ENCODE results near the gene NOL4.

The NOL4 gene

GRCh38 chr18:34224423-34225217 is at the start of gene NOL4:
NOL4 (minus strand) TSS chr18:34224913; CDS start chr18:34223253, 1,660 bp downstream.
- TF ChIP-seq USF1 (IDR thresholded peaks at IDR 0.05) (no peak), YY1 (IDR thresholded peaks at IDR 0.05; ENCODE audit: low read depth) (no peak), CEBPB (IDR thresholded peaks at IDR 0.05) (no peak), MAX (IDR thresholded peaks at IDR 0.05) (peak; percentile 70), EP300 (IDR thresholded peaks at IDR 0.05; ENCODE audit: borderline replicate concordance) (no peak), TEAD4 (IDR thresholded peaks at IDR 0.05) (no peak), ZBTB7A (IDR thresholded peaks at IDR 0.05; ENCODE audit: low read depth) (no peak), REST (IDR thresholded peaks at IDR 0.05; ENCODE audit: low read depth) (no peak), RAD21 (IDR thresholded peaks at IDR 0.05; ENCODE audit: low read depth) (peak; percentile 52; the same call in 1 of the 2 replicates), NFIC (IDR thresholded peaks at IDR 0.05) (no peak), TAF1 (IDR thresholded peaks at IDR 0.05; ENCODE audit: low read depth) (no peak), EGR1 (IDR thresholded peaks at IDR 0.05) (no peak), CREB1 (IDR thresholded peaks at IDR 0.05; ENCODE audit: low read depth) (peak; percentile 49; the same call in 1 of the 2 replicates), FOXM1 (IDR thresholded peaks at IDR 0.05; ENCODE audit: borderline replicate concordance, low read depth) (no peak), TCF12 (IDR thresholded peaks at IDR 0.05; ENCODE audit: low read depth) (0 out of 2 replicates have a peak, but pooled peaks have one; percentile 34)

GRCh38 chr18:34261865-34262780 is 37.4 kb upstream of the NOL4 start:
- no peak for TF ChIP-seq EP300 (IDR thresholded peaks at IDR 0.05; ENCODE audit: borderline replicate concordance)
- TF ChIP-seq TEAD4 (IDR thresholded peaks at IDR 0.05), result no peak
- TF ChIP-seq USF1 (IDR thresholded peaks at IDR 0.05), result no peak
- TF ChIP-seq CEBPB (IDR thresholded peaks at IDR 0.05), result no peak
- TF ChIP-seq REST (IDR thresholded peaks at IDR 0.05; ENCODE audit: low read depth), result no peak
- TF ChIP-seq RAD21 (IDR thresholded peaks at IDR 0.05; ENCODE audit: low read depth), result no peak
- TF ChIP-seq FOXM1 (IDR thresholded peaks at IDR 0.05; ENCODE audit: borderline replicate concordance, low read depth), result no peak
- no peak for TF ChIP-seq ZBTB7A (IDR thresholded peaks at IDR 0.05; ENCODE audit: low read depth)
- TF ChIP-seq NFIC (IDR thresholded peaks at IDR 0.05), result no peak
- TF ChIP-seq TCF12 (IDR thresholded peaks at IDR 0.05; ENCODE audit: low read depth), result no peak
- no peak for TF ChIP-seq YY1 (IDR thresholded peaks at IDR 0.05; ENCODE audit: low read depth)
- TF ChIP-seq EGR1 (IDR thresholded peaks at IDR 0.05), result no peak
- TF ChIP-seq MAX (IDR thresholded peaks at IDR 0.05), result no peak
- no peak for TF ChIP-seq TAF1 (IDR thresholded peaks at IDR 0.05; ENCODE audit: low read depth)
- TF ChIP-seq CREB1 (IDR thresholded peaks at IDR 0.05; ENCODE audit: low read depth), result no peak

GRCh38 chr18:34258176-34258575 is 33.5 kb upstream of the NOL4 start:
- TF ChIP-seq TAF1 (IDR thresholded peaks at IDR 0.05; ENCODE audit: low read depth) (no peak), EP300 (IDR thresholded peaks at IDR 0.05; ENCODE audit: borderline replicate concordance) (no peak), FOXM1 (IDR thresholded peaks at IDR 0.05; ENCODE audit: borderline replicate concordance, low read depth) (no peak), USF1 (IDR thresholded peaks at IDR 0.05) (no peak), CREB1 (IDR thresholded peaks at IDR 0.05; ENCODE audit: low read depth) (no peak), TCF12 (IDR thresholded peaks at IDR 0.05; ENCODE audit: low read depth) (no peak), EGR1 (IDR thresholded peaks at IDR 0.05) (no peak), MAX (IDR thresholded peaks at IDR 0.05) (no peak), RAD21 (IDR thresholded peaks at IDR 0.05; ENCODE audit: low read depth) (no peak), ZBTB7A (IDR thresholded peaks at IDR 0.05; ENCODE audit: low read depth) (no peak), TEAD4 (IDR thresholded peaks at IDR 0.05) (no peak), CEBPB (IDR thresholded peaks at IDR 0.05) (no peak), YY1 (IDR thresholded peaks at IDR 0.05; ENCODE audit: low read depth) (no peak)

- TF ChIP-seq CREB1 (IDR thresholded peaks at IDR 0.05; ENCODE audit: low read depth) (no peak), NFIC (IDR thresholded peaks at IDR 0.05) (no peak), MAX (IDR thresholded peaks at IDR 0.05) (no peak), TEAD4 (IDR thresholded peaks at IDR 0.05) (no peak), ZBTB7A (IDR thresholded peaks at IDR 0.05; ENCODE audit: low read depth) (no peak), FOXM1 (IDR thresholded peaks at IDR 0.05; ENCODE audit: borderline replicate concordance, low read depth) (no peak), RAD21 (IDR thresholded peaks at IDR 0.05; ENCODE audit: low read depth) (no peak), USF1 (IDR thresholded peaks at IDR 0.05) (no peak), REST (IDR thresholded peaks at IDR 0.05; ENCODE audit: low read depth) (no peak), YY1 (IDR thresholded peaks at IDR 0.05; ENCODE audit: low read depth) (no peak), TAF1 (IDR thresholded peaks at IDR 0.05; ENCODE audit: low read depth) (no peak), EGR1 (IDR thresholded peaks at IDR 0.05) (no peak), CEBPB (IDR thresholded peaks at IDR 0.05) (no peak), TCF12 (IDR thresholded peaks at IDR 0.05; ENCODE audit: low read depth) (no peak)
Measured at GRCh38 chr18:34251919-34252318, 27.2 kb upstream of the NOL4 start.
